ENCODE data around the gene MED29.

MED29 gene

GRCh38 chr19:39402346-39403300 lies 11.4 kb downstream of the MED29 start:
- H2AFZ ChIP-seq (ENCODE audit: low read depth) = peak overlapping the region; percentile 65
- H3K9ac ChIP-seq = peak overlapping the region; percentile 91
- no peak overlapping the region for H3K4me3 ChIP-seq (IDR thresholded peaks at IDR 0.05; ENCODE audit: insufficient read depth, low read depth, low read length)
- peak overlapping the region; percentile 95 for H3K27ac ChIP-seq
- H3K36me3 ChIP-seq (ENCODE audit: insufficient read depth) = no peaks in the 10 kb centered on the region
- peaks cover 75% of the 10 kb centered on the region for H3K4me1 ChIP-seq (ENCODE audit: low read depth, poor library complexity, severe bottlenecking)
- no peaks in the 10 kb centered on the region for H3K27me3 ChIP-seq (ENCODE audit: insufficient read depth, low read depth)
- no peaks in the 10 kb centered on the region for H4K20me1 ChIP-seq (ENCODE audit: insufficient read depth)
- TF ChIP-seq CTCF (conservative IDR thresholded peaks at IDR 0.05; ENCODE audit: low read depth, low read length) = no peak
- peaks cover 7% of the 10 kb centered on the region; the same call in 1 of the 2 replicates for H3K79me2 ChIP-seq (ENCODE audit: insufficient read depth, low read depth)
- H3K4me2 ChIP-seq = peak overlapping the region; percentile 98

- no peak for TF ChIP-seq CTCF (conservative IDR thresholded peaks at IDR 0.05; ENCODE audit: low read depth, low read length)
- Histone ChIP-seq H3K27ac (peak overlapping the region; percentile 95), H3K4me3 (IDR thresholded peaks at IDR 0.05; ENCODE audit: insufficient read depth, low read depth, low read length) (no peak overlapping the region), H3K27me3 (ENCODE audit: insufficient read depth, low read depth) (no peaks in the 10 kb centered on the region), H3K36me3 (ENCODE audit: insufficient read depth) (no peaks in the 10 kb centered on the region), H3K4me1 (ENCODE audit: low read depth, poor library complexity, severe bottlenecking) (peaks cover 66% of the 10 kb centered on the region), H2AFZ (ENCODE audit: low read depth) (peak overlapping the region; percentile 65; the same call in 1 of the 2 replicates), H3K4me2 (peak overlapping the region; percentile 98), H3K9ac (peak overlapping the region; percentile 91), H3K79me2 (ENCODE audit: insufficient read depth, low read depth) (peaks cover 17% of the 10 kb centered on the region), H4K20me1 (ENCODE audit: insufficient read depth) (no peaks in the 10 kb centered on the region)
Observed at GRCh38 chr19:39403331-39404312, 12.4 kb downstream of the MED29 start.

- Histone ChIP-seq H3K4me2 (peak overlapping the region; percentile 98), H3K27me3 (ENCODE audit: insufficient read depth, low read depth) (no peaks in the 10 kb centered on the region), H4K20me1 (ENCODE audit: insufficient read depth) (no peaks in the 10 kb centered on the region), H3K27ac (peak overlapping the region; percentile 6; the same call in 1 of the 2 replicates), H2AFZ (ENCODE audit: low read depth) (no peak overlapping the region), H3K4me1 (ENCODE audit: low read depth, poor library complexity, severe bottlenecking) (peaks cover 67% of the 10 kb centered on the region), H3K36me3 (ENCODE audit: insufficient read depth) (no peaks in the 10 kb centered on the region), H3K4me3 (IDR thresholded peaks at IDR 0.05; ENCODE audit: insufficient read depth, low read depth, low read length) (no peak overlapping the region), H3K9ac (no peak overlapping the region; the same call in 1 of the 2 replicates), H3K79me2 (ENCODE audit: insufficient read depth, low read depth) (peaks cover 24% of the 10 kb centered on the region)
- TF ChIP-seq CTCF (conservative IDR thresholded peaks at IDR 0.05; ENCODE audit: low read depth, low read length) = no peak
Observed at GRCh38 chr19:39405261-39405957, 14.2 kb downstream of the MED29 start.
